Measurements from ENCODE around the gene INHBB. TPM values are rescaled to one million over a fixed set of nuclear protein-coding genes. Genes with fewer than 3 reads are reported as not detected.

Gene INHBB
- total RNA-seq: not detected in 3 replicates

- no peak within 1 kb of the TSS for H3K27ac Mint-ChIP-seq
- H3K9me3 Mint-ChIP-seq: no peaks in the 10 kb centered on the region
- DNase-seq (ENCODE audit: low spot score in 2 of 2, unreplicated experiment in 2 of 2): no peak
- no peaks in the 10 kb centered on the region for H3K36me3 Mint-ChIP-seq
- peaks cover 84% of the 10 kb centered on the region for H3K27me3 Mint-ChIP-seq (ENCODE audit: low read depth)
- no peak for TF ChIP-seq CTCF (IDR thresholded peaks at IDR 0.05; ENCODE audit: unreplicated experiment)
- peaks cover 15% of the 10 kb centered on the region for H3K4me1 Mint-ChIP-seq
- peak within 1 kb of the TSS; percentile 33 for H3K4me3 Mint-ChIP-seq
Measured at GRCh38 chr2:120346026-120346666, at the start of gene INHBB. TSS of gene INHBB (plus strand) at chr2:120346136. CDS start at chr2:120346189, 53 bp downstream.

- no peak overlapping the region for H3K27ac Mint-ChIP-seq
- peaks cover 2% of the 10 kb centered on the region for H3K27me3 Mint-ChIP-seq (ENCODE audit: low read depth)
- no peak for TF ChIP-seq CTCF (IDR thresholded peaks at IDR 0.05; ENCODE audit: unreplicated experiment)
- no peak for DNase-seq (ENCODE audit: low spot score in 2 of 2, unreplicated experiment in 2 of 2)
- no peak overlapping the region for H3K4me3 Mint-ChIP-seq
- no peaks in the 10 kb centered on the region for H3K9me3 Mint-ChIP-seq
- H3K36me3 Mint-ChIP-seq: peaks cover 39% of the 10 kb centered on the region
- H3K4me1 Mint-ChIP-seq: peaks cover 9% of the 10 kb centered on the region
Measured at GRCh38 chr2:120298173-120298835, 47.6 kb upstream of the INHBB start.

GRCh38 chr2:120299004-120299403 is 46.9 kb upstream of the INHBB start:
- no peak for TF ChIP-seq CTCF (IDR thresholded peaks at IDR 0.05; ENCODE audit: unreplicated experiment)
- peaks cover 6% of the 10 kb centered on the region for H3K27me3 Mint-ChIP-seq (ENCODE audit: low read depth)
- DNase-seq (ENCODE audit: low spot score in 2 of 2, unreplicated experiment in 2 of 2): no peak
- H3K27ac Mint-ChIP-seq: no peak overlapping the region
- peaks cover 41% of the 10 kb centered on the region for H3K36me3 Mint-ChIP-seq
- H3K4me3 Mint-ChIP-seq: no peak overlapping the region
- no peaks in the 10 kb centered on the region for H3K9me3 Mint-ChIP-seq
- H3K4me1 Mint-ChIP-seq: peaks cover 8% of the 10 kb centered on the region

- H3K4me1 Mint-ChIP-seq: peaks cover 8% of the 10 kb centered on the region
- TF ChIP-seq CTCF (IDR thresholded peaks at IDR 0.05; ENCODE audit: unreplicated experiment): no peak
- DNase-seq (ENCODE audit: low spot score in 2 of 2, unreplicated experiment in 2 of 2): no peak
- peaks cover 6% of the 10 kb centered on the region for H3K27me3 Mint-ChIP-seq (ENCODE audit: low read depth)
- H3K4me3 Mint-ChIP-seq: no peak overlapping the region
- peaks cover 37% of the 10 kb centered on the region for H3K36me3 Mint-ChIP-seq
- H3K9me3 Mint-ChIP-seq: no peaks in the 10 kb centered on the region
- H3K27ac Mint-ChIP-seq: no peak overlapping the region
Measured at GRCh38 chr2:120299561-120299960, 46.4 kb upstream of the INHBB start.

- peaks cover 8% of the 10 kb centered on the region for H3K4me1 Mint-ChIP-seq
- H3K27me3 Mint-ChIP-seq (ENCODE audit: low read depth): peaks cover 6% of the 10 kb centered on the region
- TF ChIP-seq CTCF (IDR thresholded peaks at IDR 0.05; ENCODE audit: unreplicated experiment): no peak
- H3K36me3 Mint-ChIP-seq: peaks cover 37% of the 10 kb centered on the region
- no peak overlapping the region for H3K27ac Mint-ChIP-seq
- no peak overlapping the region for H3K4me3 Mint-ChIP-seq
- no peaks in the 10 kb centered on the region for H3K9me3 Mint-ChIP-seq
- no peak for DNase-seq (ENCODE audit: low spot score in 2 of 2, unreplicated experiment in 2 of 2)
Measured at GRCh38 chr2:120300385-120300784, 45.6 kb upstream of the INHBB start.
